ENCODE data around the gene CA11. TPM values are rescaled to one million over a fixed set of nuclear protein-coding genes. Genes with fewer than 3 reads are reported as not detected.

Gene CA11
- total RNA-seq, 4 donors from 2014 or later, result 1.6 to 3.5 (median 2.6) TPM

DNA sequence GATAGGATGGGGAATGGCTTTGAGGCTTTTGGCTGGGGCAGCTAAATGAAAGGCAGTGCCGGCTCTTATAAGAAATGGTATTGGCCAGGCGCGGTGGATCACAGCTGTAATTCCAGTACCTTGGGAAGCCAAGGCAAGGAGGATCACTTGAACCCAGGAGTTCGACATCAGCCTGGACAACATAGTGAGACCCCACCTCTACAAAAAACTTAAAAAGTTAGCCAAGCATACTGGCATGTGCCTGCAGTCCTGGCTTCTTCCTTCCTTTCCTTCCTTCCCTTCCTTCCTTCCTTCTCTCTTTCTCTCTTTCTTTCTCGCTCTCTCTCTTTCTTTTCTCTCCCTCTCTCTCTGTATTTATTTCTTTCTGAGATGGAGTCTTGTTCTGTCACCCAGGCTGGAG lies 3.1 kb downstream of the CA11 start:
- H3K9me3 ChIP-seq, result no peaks in the 10 kb centered on the region
- ATAC-seq, result no peak
- TF ChIP-seq, protein P1, sequence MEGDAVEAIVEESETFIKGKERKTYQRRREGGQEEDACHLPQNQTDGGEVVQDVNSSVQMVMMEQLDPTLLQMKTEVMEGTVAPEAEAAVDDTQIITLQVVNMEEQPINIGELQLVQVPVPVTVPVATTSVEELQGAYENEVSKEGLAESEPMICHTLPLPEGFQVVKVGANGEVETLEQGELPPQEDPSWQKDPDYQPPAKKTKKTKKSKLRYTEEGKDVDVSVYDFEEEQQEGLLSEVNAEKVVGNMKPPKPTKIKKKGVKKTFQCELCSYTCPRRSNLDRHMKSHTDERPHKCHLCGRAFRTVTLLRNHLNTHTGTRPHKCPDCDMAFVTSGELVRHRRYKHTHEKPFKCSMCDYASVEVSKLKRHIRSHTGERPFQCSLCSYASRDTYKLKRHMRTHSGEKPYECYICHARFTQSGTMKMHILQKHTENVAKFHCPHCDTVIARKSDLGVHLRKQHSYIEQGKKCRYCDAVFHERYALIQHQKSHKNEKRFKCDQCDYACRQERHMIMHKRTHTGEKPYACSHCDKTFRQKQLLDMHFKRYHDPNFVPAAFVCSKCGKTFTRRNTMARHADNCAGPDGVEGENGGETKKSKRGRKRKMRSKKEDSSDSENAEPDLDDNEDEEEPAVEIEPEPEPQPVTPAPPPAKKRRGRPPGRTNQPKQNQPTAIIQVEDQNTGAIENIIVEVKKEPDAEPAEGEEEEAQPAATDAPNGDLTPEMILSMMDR (IDR thresholded peaks at IDR 0.05 in 4 of 5, conservative IDR thresholded peaks at IDR 0.05 in 1 of 5), result no peak
- no peak for TF ChIP-seq POLR2A (IDR thresholded peaks at IDR 0.05)
- H3K4me3 ChIP-seq, result no peak overlapping the region
- in situ Hi-C loops (cut with MboI; ENCODE audit: low sequenced_read_pairs in 4 of 4) (loop anchor here in 2 of 4 donors (10.0 to 25.0 kb wide), 2 partner anchors 94 to 102 kb away; partner anchors contain the start of genes IZUMO1 (in 2 of the 2) and RASIP1 (in 2 of the 2)), intact Hi-C loops (cut with DNase I; ENCODE audit: low total_unique reads) (no loop called here)
- H3K27me3 ChIP-seq, result no peaks in the 10 kb centered on the region
- H3K36me3 ChIP-seq, result no peaks in the 10 kb centered on the region
- no peak for DNase-seq
- H3K4me1 ChIP-seq, result peaks cover 17 to 30% of the 10 kb centered on the region in 2 donors
- H3K27ac ChIP-seq, result no peak overlapping the region

DNA sequence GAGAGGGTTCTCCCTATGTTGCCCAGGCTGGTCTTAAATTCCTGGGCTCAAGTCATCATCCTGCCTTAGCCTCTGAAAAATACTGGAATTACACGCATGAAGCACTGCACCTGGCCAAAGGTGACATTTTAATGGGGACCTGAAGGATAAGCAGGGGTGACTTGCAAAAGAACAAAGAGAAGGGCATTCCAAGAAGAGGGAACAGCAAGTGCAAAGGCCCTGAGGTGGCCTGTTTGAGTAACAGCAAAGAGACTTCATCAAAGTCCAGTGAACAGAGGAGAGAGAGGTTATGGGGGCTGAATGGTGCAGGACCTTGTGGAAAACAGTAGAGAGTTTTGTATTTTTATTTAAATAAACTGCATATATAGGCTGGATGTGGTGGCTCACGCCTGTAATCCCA lies 4.1 kb downstream of the CA11 start:
- no peaks in the 10 kb centered on the region for H3K27me3 ChIP-seq
- intact Hi-C loops (cut with DNase I; ENCODE audit: low total_unique reads), result no loop called here
- no peak overlapping the region for H3K4me3 ChIP-seq
- H3K27ac ChIP-seq, result no peak overlapping the region
- in situ Hi-C loops (cut with MboI; ENCODE audit: low sequenced_read_pairs in 4 of 4), result loop anchor here in 2 of 4 donors (10.0 to 25.0 kb wide), 2 partner anchors 95 to 103 kb away; partner anchors contain the start of genes IZUMO1 (in 2 of the 2) and RASIP1 (in 2 of the 2)
- no peaks in the 10 kb centered on the region for H3K9me3 ChIP-seq
- no peak for TF ChIP-seq POLR2A (IDR thresholded peaks at IDR 0.05)
- TF ChIP-seq, protein P1 (IDR thresholded peaks at IDR 0.05 in 4 of 5, conservative IDR thresholded peaks at IDR 0.05 in 1 of 5), result no peak
- DNase-seq, result no peak
- H3K36me3 ChIP-seq, result no peaks in the 10 kb centered on the region
- no peak for ATAC-seq
- peaks cover 20 to 32% of the 10 kb centered on the region in 2 donors for H3K4me1 ChIP-seq

DNA sequence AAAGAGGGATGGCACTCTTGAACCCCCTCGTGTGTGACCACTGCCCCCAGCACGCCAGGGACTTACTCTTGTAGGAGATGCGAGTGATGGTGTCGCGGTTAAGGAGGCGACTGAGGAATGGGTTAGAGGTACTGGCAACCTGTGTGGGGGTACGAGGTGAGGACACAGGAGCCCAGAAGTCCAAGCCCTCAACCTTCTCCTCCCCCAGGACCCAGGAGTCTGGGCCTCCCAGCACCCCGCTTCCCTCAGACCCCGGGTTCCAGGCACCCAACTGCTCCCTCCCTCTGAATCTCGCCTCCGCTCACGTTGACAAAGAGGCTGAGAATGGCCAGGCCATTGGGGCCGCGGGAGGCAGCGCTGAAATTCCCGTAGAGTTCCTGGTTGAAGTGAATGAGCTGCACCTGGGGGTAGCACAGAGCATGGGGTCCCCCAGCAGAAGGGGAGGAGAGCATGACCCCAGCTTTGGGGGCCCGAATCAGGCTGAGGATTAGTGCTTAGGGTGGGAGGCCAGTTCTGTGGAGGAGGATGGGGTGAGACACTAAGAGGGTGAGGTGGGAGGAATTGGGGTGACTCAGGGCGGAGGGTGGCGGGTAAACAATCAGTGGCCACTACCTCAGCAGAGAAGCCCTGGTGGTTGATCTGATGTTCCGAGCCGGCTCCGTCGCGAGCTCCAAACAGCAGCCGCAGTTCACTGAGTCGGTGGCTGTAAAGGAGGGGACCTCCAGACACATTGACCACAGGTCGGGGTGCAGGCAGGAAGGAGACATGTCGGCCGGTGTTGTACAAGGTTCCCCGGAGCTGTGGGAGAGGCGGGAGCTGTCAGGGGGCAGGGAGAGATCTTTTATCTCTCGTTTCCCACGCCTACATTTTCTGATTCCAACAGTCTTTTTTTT lies 6.3 kb downstream of the CA11 start:
- ATAC-seq (no peak), DNase-seq (no peak)
- intact Hi-C loops (cut with DNase I; ENCODE audit: low total_unique reads), result loop anchor here (2.0 to 10.0 kb wide), 4 partner anchors 147 to 1563 kb away; partner anchors contain the start of genes AKT1S1, MYH14 and TBC1D17
- no peaks in the 10 kb centered on the region for H3K9me3 ChIP-seq
- in situ Hi-C loops (cut with MboI; ENCODE audit: low sequenced_read_pairs in 4 of 4), result loop anchor here in 2 of 4 donors (10.0 to 25.0 kb wide), 2 partner anchors 98 to 105 kb away; partner anchors contain the start of genes IZUMO1 (in 2 of the 2) and RASIP1 (in 2 of the 2)
- H3K4me1 ChIP-seq, result peaks cover 16 to 31% of the 10 kb centered on the region in 2 donors
- peak overlapping the region in 2 of 4 donors; percentile 99 to 100 for H3K27ac ChIP-seq
- H3K4me3 ChIP-seq, result no peak overlapping the region
- no peaks in the 10 kb centered on the region for H3K27me3 ChIP-seq
- TF ChIP-seq, protein P1 (IDR thresholded peaks at IDR 0.05 in 4 of 5, conservative IDR thresholded peaks at IDR 0.05 in 1 of 5), result no peak
- no peak for TF ChIP-seq POLR2A (IDR thresholded peaks at IDR 0.05)
- no peaks in the 10 kb centered on the region for H3K36me3 ChIP-seq

DNA sequence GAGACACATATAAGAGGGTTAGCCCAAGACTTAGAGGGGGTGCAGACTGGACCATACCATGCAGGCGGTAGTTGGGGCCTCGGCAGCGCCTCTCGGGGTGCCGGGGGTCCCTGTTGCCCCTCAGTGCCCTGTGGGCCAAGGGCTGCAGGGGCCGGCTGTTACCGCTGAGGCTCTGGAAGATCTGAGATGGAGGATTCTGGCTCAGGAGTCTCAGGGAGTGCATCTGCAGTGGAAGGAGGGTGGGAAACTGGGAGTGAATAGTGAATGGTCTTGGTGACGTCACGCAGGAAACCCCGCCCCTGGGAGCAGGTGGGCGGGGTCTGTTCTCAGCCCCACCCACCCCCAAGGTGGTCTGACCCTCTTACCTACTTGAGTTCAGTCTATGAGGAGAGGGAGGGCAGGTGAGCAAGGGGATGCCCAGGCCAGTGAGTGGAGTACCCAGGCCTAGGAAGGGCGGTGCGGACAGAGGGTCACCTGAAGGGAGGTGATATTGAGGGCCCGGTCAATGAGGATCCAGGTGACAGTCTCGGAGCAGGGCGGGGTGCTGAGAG lies 7.1 kb downstream of the CA11 start:
- DNase-seq (peak in 1 of 2 donors; percentile 46), ATAC-seq (no peak)
- no peaks in the 10 kb centered on the region for H3K27me3 ChIP-seq
- in situ Hi-C loops (cut with MboI; ENCODE audit: low sequenced_read_pairs in 4 of 4) (loop anchor here in 1 of 4 donors (25.0 kb wide), 1 partner anchor 98 kb away; the partner anchor contains the start of genes IZUMO1 and RASIP1), intact Hi-C loops (cut with DNase I; ENCODE audit: low total_unique reads) (loop anchor here (2.0 to 10.0 kb wide), 4 partner anchors 148 to 1563 kb away; partner anchors contain the start of genes AKT1S1, MYH14 and TBC1D17)
- H3K27ac ChIP-seq, result peak overlapping the region; percentile 97 to 100 (median 100)
- H3K4me3 ChIP-seq, result no peak overlapping the region
- no peaks in the 10 kb centered on the region for H3K9me3 ChIP-seq
- H3K36me3 ChIP-seq, result no peaks in the 10 kb centered on the region
- TF ChIP-seq POLR2A (IDR thresholded peaks at IDR 0.05), result no peak
- TF ChIP-seq, protein P1 (IDR thresholded peaks at IDR 0.05 in 4 of 5, conservative IDR thresholded peaks at IDR 0.05 in 1 of 5), result no peak
- H3K4me1 ChIP-seq, result peaks cover 21 to 31% of the 10 kb centered on the region in 2 donors
